Epithelial cell of esophagus (primary cell): ENCODE results near the gene SDCCAG8.

Source experiments
- DNase-seq: peaks from one replicate; pipeline ENCODE4 v3.0.0; 2010; ENCODE audit warnings: low read depth
- H3K4me3 ChIP-seq: 2 replicates; pipeline ENCODE4 v1.5.1; 2011; ENCODE audit warnings: mild to moderate bottlenecking, low read length, control low read depth
- CTCF ChIP-seq: IDR thresholded peaks from 2 replicates; pipeline ENCODE4 v1.5.1; 2011; ENCODE audit warnings: low read depth, mild to moderate bottlenecking, low read length, control low read depth, inconsistent platforms; ENCODE audit not compliant: insufficient read depth; ENCODE audit errors: missing control alignments

The SDCCAG8 gene

DNA sequence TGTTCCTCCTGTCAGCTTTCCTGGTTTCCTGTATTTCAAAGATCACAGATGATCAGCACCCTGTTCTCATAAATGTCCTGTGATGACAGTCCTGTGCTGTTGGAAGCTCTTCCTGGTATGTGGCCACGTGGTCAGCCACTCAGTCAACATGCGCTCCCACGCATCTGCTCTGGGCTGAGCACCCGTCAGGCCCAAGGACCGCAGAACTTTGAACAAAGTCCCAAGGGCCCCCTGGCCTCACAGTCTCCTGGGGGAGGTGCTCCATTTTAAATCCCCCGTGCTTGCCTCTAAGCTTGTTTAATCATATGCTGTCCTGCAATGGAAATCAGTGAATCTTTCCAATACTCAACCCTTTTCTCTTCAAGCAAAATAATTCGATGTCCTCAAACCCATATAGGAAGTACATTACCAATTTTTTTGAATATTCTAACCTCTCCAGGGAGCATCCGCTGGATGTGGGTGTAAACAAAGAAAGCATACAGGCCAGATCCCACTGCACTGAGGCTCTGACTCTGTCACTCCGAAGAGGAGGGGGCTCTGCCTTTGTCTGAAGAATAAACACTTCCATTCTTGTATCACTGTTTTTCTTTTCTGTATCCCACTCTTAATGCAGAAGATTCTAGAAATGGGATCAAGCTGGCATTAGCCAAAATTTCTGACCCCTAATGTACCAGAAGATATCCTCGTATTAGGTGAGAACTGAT, 250.3 kb downstream of the SDCCAG8 start:
- DNase-seq, result no peak
- TF ChIP-seq CTCF, result no peak
- H3K4me3 ChIP-seq, result no peak overlapping the region

- no peak for TF ChIP-seq CTCF
- peak; percentile 23 for DNase-seq
- H3K4me3 ChIP-seq, result no peak overlapping the region
Observed at GRCh38 chr1:243507001-243507671, 251.3 kb downstream of the SDCCAG8 start.

DNA sequence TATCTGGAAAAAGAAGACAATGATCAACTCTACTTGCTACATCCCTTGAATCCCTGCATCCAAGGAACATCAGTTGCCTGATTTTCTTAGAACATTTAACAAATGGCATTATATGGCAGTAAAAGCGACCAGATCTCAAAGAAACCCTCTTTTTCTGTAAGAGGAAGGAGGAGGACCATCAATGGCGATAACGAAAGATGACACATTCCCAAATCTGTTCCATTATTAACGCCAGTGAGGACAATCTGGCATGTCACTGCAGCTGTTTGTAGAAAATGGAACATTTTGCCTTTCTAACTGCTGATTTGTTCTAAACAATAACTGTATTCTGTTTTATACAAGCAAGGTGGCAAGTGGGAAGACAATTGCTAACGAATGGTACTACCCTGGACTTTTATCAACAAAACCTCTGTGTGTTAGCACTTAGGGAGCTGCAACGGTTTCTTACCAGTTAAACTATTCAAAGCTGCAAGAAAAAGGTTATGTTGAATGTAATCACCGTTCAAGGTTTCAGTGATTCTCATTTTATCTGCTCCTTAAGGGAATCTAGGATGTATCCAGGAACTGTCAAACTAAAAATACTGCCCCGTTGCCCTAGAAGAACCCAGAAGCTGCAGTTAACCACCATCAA, 251.9 kb downstream of the SDCCAG8 start:
- no peak for TF ChIP-seq CTCF
- no peak overlapping the region for H3K4me3 ChIP-seq
- DNase-seq, result no peak

GRCh38 chr1:243508303-243508713, 252.5 kb downstream of the SDCCAG8 start:
- no peak for TF ChIP-seq CTCF
- no peak for DNase-seq
- no peak overlapping the region for H3K4me3 ChIP-seq

DNA sequence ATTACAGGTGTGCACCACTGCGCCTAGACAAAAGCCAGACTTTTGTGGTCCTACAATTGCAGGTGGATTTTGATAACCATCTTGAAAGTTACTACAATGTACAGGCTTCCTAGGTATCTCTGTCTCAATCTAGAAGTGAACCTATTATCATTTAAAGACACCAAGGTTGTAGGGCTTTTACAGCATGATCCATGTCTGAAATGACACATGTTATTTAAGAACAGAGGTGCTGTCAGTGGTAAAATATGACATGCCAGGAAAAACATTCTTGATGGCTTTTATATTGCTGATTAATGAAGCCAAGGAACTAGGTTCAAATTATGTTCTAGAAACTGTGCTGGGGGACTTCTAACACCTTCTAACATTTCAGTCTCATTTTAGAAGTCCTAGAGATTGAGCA, 253.1 kb downstream of the SDCCAG8 start:
- no peak for TF ChIP-seq CTCF
- no peak for DNase-seq
- H3K4me3 ChIP-seq, result no peak overlapping the region

DNA sequence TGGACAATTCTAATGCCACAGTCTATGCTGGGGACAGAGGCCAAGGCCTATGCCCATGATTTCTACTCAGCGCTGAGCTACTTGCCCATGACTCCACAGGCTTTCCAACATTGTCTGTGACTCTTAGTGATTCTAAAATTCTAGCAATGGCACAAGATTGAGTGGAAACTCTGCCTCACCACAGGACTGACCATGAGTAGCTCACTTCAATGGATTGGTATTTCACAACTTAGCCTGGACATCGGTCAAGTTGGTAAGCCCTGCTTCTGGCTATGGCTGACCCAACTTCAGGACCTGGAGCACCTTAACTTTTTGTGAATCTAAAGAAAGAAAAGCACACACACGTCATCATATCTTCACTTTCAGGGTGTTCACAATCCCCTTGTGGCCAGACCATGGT, 255.1 kb downstream of the SDCCAG8 start:
- DNase-seq, result no peak
- no peak for TF ChIP-seq CTCF
- H3K4me3 ChIP-seq, result no peak overlapping the region
